Activated CD4-positive, alpha-beta T cell treated with anti-CD3 and anti-CD28 coated beads, Interleukin-2, amount 10 ng/mL, durations not matched to agents 7 days and 5 days (primary cell): ENCODE measurements around the gene PHYKPL. TPM values are rescaled to one million over a fixed set of nuclear protein-coding genes. Genes with fewer than 3 reads are reported as not detected.
"Not testable (repeated sequence)": the region's sequence is repeated elsewhere in the genome, so short reads cannot be mapped to it uniquely, and the experiment has no call there.

Experiments
- CTCF ChIA-PET: fragments of 350-600 bp; sonication (Branson Sonifier 250); formaldehyde crosslinking; loops from one replicate; lab custom pipeline; 2021; ENCODE audit warnings: antibody characterized with exemption; lab: Charles Lee
- POLR2A ChIA-PET: fragments of 350-600 bp; sonication (Branson Sonifier 250); formaldehyde crosslinking; loops from one replicate; lab custom pipeline; 2021; ENCODE audit warnings: antibody characterized with exemption; lab: Charles Lee
- DNase-seq: peaks from one replicate; pipeline ENCODE4 v3.0.0-alpha.2; 2020
- H3K27ac Mint-ChIP-seq: one replicate; pipeline ENCODE4 v1.8.0; 2021; ENCODE audit warnings: mild to moderate bottlenecking, moderate library complexity, mixed read lengths
- H3K27me3 Mint-ChIP-seq: one replicate; pipeline ENCODE4 v1.8.0; 2021; ENCODE audit warnings: mixed read lengths
- H3K36me3 Mint-ChIP-seq: one replicate; pipeline ENCODE4 v1.8.0; 2021; ENCODE audit warnings: low read depth, mixed read lengths
- H3K4me1 Mint-ChIP-seq: one replicate; pipeline ENCODE4 v1.8.0; 2021; ENCODE audit warnings: mixed read lengths
- H3K4me3 Mint-ChIP-seq: one replicate; pipeline ENCODE4 v1.8.0; 2021; ENCODE audit warnings: mild to moderate bottlenecking, moderate library complexity, mixed read lengths
- H3K9me3 Mint-ChIP-seq: one replicate; pipeline ENCODE4 v1.8.0; 2021; ENCODE audit warnings: mixed read lengths
- total RNA-seq, 2 experiments: library from RNA; stranded (reverse); gene quantifications; one replicate each; pipeline ENCODE4 v1.2.3, GENCODE V29; 2021

PHYKPL gene
- total RNA-seq, 2 experiments from 2014 or later, result 126 to 138 TPM

DNA sequence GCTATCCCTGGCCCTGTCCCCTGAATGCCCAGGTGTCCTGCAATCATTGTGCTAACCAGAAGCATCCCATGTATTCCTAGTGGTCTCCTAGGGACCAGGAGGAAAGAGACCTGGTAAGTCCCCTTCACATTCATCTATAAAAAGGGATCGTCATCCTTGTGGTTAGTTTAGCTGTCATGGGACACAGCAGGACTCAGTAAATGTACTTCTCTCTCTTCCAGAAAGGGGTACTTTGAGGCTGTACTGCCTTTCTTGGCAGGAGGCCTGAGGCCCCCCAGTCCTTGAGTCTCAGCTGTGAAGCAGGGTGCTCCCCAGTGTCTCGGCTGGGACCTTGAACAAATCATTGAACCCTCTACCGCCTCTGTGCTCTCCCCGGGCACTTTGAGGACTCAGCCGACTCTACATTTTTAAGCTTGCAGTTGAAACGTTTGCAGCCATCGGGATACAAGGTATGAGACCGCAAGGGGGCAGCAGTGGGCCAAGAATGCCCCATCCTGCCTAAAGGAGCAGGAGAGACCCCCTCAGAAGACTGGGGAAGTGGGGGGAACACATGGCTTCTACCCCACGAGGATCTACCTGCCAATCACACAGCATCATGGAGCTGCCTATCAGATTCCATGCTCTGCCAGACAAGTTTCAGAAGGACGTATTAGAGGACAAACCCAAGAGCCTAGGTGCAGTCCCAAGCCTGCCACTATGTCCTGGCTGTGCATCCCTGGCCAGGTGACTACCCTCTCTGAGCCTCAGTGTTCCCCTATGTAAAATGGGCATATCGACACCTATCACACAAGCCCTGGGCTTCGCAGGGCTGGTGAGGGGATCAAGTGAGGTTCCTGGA is 2.4 kb upstream of the PHYKPL start:
- Mint-ChIP-seq H3K9me3 (no peaks in the 10 kb centered on the region), H3K4me1 (peaks cover 81% of the 10 kb centered on the region), H3K27me3 (no peaks in the 10 kb centered on the region), H3K36me3 (peaks cover 20% of the 10 kb centered on the region), H3K27ac (peak overlapping the region; percentile 72), H3K4me3 (no peak overlapping the region)
- DNase-seq, result peak; percentile 81
- ChIA-PET CTCF (interaction anchor here (0.6 to 2.0 kb wide), 6 partner anchors 9 to 1370 kb away, joined by 3 to 9 read pairs (median 4); partner anchors contain the start of gene COL23A1), POLR2A (no interaction called here)

DNA sequence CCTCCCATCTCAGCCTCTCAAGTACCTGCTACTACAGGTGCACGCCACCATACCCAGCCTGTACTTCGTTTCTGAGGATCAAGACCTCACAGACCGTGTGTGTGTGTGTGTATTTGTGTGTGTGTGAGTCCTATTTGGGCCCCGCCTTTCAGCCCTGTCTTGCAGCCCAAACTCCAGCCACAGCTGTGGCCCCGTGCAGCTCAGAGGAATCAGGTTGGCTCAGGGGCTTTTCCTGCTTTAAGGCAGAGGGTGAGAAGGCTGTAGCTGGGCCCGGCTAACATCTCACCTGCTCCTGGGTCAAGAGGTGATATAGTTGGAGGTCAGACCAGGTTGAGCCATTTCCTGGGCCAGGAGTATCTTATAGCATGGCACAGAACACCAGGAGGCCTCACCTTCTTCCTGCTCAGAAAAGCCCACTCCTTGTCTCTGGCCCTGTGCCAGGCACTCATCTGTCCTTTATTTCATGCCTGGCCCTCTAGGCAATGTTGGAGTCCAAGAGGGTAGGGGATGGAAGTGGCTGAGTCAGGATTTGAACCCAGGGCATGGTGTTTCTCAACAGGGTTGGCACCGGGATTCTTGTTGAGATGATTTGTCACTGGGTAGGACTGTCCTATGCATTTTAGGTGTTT is 1.6 kb upstream of the PHYKPL start:
- DNase-seq, result no peak
- Mint-ChIP-seq H3K36me3 (peaks cover 26% of the 10 kb centered on the region), H3K4me1 (peaks cover 84% of the 10 kb centered on the region), H3K9me3 (no peaks in the 10 kb centered on the region), H3K27me3 (no peaks in the 10 kb centered on the region), H3K27ac (peak overlapping the region; percentile 90), H3K4me3 (no peak overlapping the region)
- ChIA-PET POLR2A (no interaction called here), CTCF (interaction anchor here (0.6 to 2.0 kb wide), 6 partner anchors 10 to 1371 kb away, joined by 3 to 9 read pairs (median 4); partner anchors contain the start of gene COL23A1)

DNA sequence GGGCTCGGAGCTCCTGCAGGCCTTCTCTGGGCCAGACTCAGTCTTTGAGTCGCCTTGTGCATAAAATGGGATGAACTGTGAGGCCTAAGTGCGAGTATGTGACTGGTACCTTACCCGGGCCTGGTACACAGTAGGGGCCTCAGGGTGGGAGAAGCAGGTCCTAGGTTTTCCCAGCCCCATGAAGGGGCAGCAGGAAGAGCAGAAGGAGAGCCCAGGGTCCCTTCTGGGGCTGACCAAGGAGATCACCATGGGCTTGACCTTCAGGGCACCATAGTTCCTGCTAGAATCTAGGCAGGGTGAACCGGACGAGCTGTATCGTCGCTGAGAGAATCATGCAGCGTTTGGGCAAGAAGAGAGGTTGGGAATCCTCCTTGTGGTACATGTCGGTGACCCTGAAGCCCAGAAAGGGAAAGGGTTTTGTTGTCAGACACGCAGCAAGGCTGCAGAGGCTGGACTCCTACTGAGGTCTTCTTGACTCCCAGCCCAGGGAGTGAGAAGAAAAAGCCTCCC is 373 bp upstream of the PHYKPL start:
- Mint-ChIP-seq H3K27ac (peak overlapping the region; percentile 90), H3K36me3 (peaks cover 33% of the 10 kb centered on the region), H3K27me3 (no peaks in the 10 kb centered on the region), H3K4me3 (peak overlapping the region; percentile 65), H3K4me1 (peaks cover 79% of the 10 kb centered on the region), H3K9me3 (no peaks in the 10 kb centered on the region)
- no peak for DNase-seq
- POLR2A ChIA-PET, result no interaction called here
- CTCF ChIA-PET, result no interaction called here

DNA sequence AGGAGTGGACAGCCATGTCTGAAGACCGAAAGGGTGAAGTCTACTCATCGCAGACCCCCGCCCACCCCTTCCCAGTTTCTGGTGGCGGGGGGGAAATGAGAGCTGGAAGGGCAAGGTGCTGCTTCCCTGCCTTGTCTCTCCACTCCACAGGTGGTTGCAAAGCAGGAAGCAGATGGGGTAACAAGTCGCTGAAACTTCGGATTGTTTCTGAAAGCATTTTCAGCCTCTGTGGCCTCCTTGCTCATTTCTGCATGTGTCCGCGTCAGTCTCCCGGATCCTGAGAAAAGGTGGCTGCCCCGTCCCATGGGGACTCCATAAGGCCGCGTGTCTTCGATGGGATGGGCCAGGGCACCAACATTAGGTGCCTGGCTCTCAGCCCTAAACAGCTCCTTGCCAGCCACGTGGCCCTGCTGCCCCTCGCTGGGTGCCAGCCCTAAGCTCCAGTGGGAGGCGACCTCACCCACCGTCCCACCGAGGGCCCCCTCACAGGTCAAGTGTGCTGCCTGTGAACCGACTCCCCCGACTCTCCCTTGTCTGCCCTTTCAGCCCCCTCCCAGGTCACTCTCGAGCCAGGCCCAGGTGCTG is 971 bp downstream of the PHYKPL start:
- CTCF ChIA-PET, result interaction anchor here (0.7 to 2.3 kb wide), 4 partner anchors 18 to 67 kb away, joined by 3 to 6 read pairs (median 3); no protein-coding TSS in a partner anchor
- Mint-ChIP-seq H3K9me3 (no peaks in the 10 kb centered on the region), H3K4me3 (peak overlapping the region; percentile 83), H3K4me1 (peaks cover 75% of the 10 kb centered on the region), H3K27me3 (no peaks in the 10 kb centered on the region), H3K27ac (peak overlapping the region; percentile 85), H3K36me3 (peaks cover 47% of the 10 kb centered on the region)
- DNase-seq, result no peak
- POLR2A ChIA-PET, result no interaction called here

DNA sequence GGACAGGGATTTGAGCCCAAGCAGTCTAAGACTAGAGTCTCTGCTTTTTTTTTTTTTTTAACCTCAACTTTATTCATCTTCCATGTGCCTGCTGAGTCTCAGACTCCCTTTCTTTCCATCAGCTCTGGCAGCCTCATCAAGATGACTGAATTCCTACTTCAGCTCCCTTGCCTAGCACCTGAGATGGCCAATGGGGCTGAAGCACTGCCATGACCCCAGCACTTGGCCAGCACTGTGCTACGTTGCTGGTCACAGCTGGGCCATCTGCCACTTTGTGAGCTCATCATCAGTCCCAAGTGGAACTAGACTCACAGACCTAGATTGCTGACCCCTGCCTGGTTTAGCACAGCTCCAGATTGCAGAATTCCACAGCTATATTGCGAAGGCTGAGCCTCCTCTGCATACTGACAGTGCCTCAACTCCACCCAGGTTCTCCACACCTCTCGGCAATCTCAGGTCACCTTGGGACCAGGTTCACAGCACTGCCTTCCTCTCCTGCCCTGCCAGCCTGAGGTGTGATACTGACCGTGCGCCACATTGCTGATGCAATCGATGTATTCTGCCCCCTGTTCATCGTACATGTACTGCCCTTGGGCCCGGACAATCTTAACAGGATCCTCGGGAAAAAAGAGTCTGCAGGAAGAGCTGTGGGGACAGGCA is 1.6 kb downstream of the PHYKPL start:
- ChIA-PET POLR2A (no interaction called here), CTCF (interaction anchor here (0.9 to 2.3 kb wide), 4 partner anchors 10 to 67 kb away, joined by 3 to 6 read pairs (median 4); no protein-coding TSS in a partner anchor)
- H3K4me1 Mint-ChIP-seq, result peaks cover 72% of the 10 kb centered on the region
- no peak for DNase-seq
- H3K36me3 Mint-ChIP-seq, result peaks cover 50% of the 10 kb centered on the region
- peak overlapping the region; percentile 85 for H3K27ac Mint-ChIP-seq
- H3K4me3 Mint-ChIP-seq, result peak overlapping the region; percentile 83
- H3K9me3 Mint-ChIP-seq, result no peaks in the 10 kb centered on the region
- no peaks in the 10 kb centered on the region for H3K27me3 Mint-ChIP-seq

DNA sequence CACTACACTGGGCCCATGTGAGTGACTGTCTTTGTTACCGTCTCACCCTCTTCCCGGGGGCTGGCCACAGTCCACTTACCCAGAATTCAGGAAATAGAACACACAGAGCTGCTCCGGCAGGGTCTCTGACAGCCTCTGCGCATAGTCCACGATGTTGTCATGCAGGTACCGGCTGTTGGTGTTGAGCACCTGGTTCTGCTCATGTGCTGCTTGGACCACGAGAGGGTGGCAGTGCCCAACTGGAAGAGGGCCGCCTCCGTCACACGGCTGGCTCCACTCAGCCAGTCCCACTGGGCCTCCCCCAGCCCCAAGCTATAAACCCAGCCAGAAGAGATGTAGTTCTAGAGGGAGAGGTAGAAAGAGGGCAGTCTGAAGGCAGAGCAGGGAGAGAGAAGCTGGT is 2.7 kb downstream of the PHYKPL start:
- H3K4me3 Mint-ChIP-seq, result peak overlapping the region; percentile 83
- peaks cover 65% of the 10 kb centered on the region for H3K4me1 Mint-ChIP-seq
- no peaks in the 10 kb centered on the region for H3K9me3 Mint-ChIP-seq
- DNase-seq, result no peak
- POLR2A ChIA-PET, result no interaction called here
- no peaks in the 10 kb centered on the region for H3K27me3 Mint-ChIP-seq
- CTCF ChIA-PET, result interaction anchor here (0.5 to 2.3 kb wide), 3 partner anchors 8 to 18 kb away, joined by 3 to 6 read pairs (median 6); no protein-coding TSS in a partner anchor
- H3K36me3 Mint-ChIP-seq, result peaks cover 58% of the 10 kb centered on the region
- peak overlapping the region; percentile 65 for H3K27ac Mint-ChIP-seq

DNA sequence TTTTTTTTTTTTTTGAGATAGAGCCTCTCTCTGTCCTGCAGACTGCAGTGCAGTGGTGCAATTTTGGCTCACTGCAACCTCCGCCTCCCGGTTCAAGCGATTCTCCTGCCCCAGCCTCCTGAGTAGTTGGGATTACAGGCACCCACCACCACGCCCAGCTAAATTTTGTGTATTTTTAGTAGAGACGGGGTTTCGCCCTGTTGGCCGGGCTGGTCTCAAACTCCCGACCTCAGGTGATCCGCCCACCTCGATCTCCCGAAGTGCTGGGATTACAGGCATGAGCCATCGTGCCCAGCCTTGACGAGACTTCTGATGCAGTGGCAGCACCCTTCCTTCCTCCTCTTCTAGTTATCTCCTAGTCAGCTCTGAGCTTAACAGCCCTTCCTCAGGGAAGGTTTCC is 3.5 kb downstream of the PHYKPL start:
- DNase-seq, H3K27me3 Mint-ChIP-seq, H3K9me3 Mint-ChIP-seq, POLR2A ChIA-PET, H3K4me3 Mint-ChIP-seq, H3K27ac Mint-ChIP-seq: not testable (repeated sequence)
- CTCF ChIA-PET, result interaction anchor here (0.5 to 2.0 kb wide), 3 partner anchors 8 to 25 kb away, joined by 3 to 6 read pairs (median 3); partner anchors contain the start of gene HNRNPAB
- Mint-ChIP-seq H3K4me1 (peaks cover 57% of the 10 kb centered on the region), H3K36me3 (peaks cover 59% of the 10 kb centered on the region)

DNA sequence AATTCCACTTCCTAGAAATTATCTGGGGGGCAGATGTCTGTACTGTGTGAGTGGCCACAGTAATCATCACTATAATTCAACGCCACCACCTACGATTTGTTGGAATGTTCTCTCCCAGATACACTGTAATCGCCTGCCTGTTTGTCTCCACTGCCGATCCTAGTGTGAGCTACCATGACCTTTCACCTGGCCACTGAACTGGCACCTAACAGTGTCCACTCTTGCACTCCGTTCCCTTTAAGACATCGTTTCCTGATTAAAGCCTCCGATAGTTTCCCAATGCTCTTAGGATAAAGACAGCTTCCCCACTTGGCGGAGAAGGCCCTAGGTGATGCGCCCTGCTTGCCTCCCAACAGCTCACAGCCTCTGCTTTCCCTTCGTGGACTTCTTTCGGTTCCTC is 4.0 kb downstream of the PHYKPL start:
- Mint-ChIP-seq H3K4me1 (peaks cover 54% of the 10 kb centered on the region), H3K27ac (no peak overlapping the region), H3K27me3 (no peaks in the 10 kb centered on the region), H3K9me3 (no peaks in the 10 kb centered on the region), H3K36me3 (peaks cover 62% of the 10 kb centered on the region), H3K4me3 (no peak overlapping the region)
- DNase-seq, result no peak
- ChIA-PET CTCF (interaction anchor here (1.3 kb wide), 1 partner anchor 24 kb away, joined by 3 read pairs; the partner anchor contains the start of gene HNRNPAB), POLR2A (no interaction called here)

DNA sequence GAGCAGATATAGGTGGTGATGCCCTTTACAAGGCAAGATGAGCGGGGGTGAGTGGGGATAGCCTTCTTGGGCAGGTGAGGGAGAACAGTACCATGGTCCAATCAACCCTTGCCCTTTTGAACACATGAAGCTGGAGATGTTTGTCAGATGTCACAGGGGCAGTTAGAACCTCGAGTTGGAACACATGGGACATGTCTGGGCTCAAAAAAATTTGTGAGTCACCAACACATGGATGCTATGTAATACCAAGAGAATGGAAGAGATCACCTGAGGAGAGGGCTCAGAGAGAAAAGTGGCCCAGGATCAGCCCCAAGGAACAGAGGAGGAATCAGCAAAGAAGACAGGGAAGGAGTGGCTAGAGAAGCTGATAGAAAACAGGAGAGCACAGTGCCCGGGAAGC is 4.7 kb downstream of the PHYKPL start:
- no peak for DNase-seq
- Mint-ChIP-seq H3K4me1 (peaks cover 52% of the 10 kb centered on the region), H3K27me3 (no peaks in the 10 kb centered on the region), H3K27ac (no peak overlapping the region), H3K36me3 (peaks cover 67% of the 10 kb centered on the region), H3K9me3 (no peaks in the 10 kb centered on the region), H3K4me3 (no peak overlapping the region)
- ChIA-PET POLR2A (no interaction called here), CTCF (interaction anchor here (1.3 to 1.6 kb wide), 2 partner anchors 10 to 23 kb away, joined by 3 to 6 read pairs; partner anchors contain the start of gene HNRNPAB)

DNA sequence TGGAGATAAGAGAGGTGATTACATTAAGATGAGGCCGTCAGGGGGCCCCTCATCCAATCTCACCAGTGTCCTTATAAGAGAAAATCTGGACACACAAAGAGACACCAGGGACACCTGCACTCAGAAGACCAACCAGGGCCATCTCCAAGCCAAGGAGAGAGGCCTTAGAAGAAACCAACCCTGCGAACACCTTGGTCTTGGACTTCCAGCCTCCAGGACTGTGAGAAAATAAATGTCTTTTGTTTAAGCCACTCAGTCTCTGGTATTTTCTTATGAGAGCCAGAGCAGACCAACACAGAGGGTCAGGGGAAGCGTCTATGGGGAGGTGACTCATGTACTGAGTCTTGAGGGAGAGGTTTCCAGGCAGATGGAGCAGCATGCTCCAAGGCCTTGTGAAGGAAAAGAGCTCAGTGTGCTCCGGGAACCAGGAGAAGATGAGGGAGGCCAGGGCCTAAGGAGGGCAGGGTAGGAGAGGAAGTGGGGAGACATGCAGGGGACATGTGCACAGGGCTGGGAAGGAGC is 5.4 kb downstream of the PHYKPL start:
- ChIA-PET CTCF (interaction anchor here (1.6 to 2.3 kb wide), 2 partner anchors 11 to 12 kb away, joined by 5 to 6 read pairs; no protein-coding TSS in a partner anchor), POLR2A (no interaction called here)
- Mint-ChIP-seq H3K36me3 (peaks cover 68% of the 10 kb centered on the region), H3K27me3 (no peaks in the 10 kb centered on the region), H3K9me3 (no peaks in the 10 kb centered on the region), H3K4me3 (no peak overlapping the region), H3K27ac (no peak overlapping the region), H3K4me1 (peaks cover 51% of the 10 kb centered on the region)
- no peak for DNase-seq

DNA sequence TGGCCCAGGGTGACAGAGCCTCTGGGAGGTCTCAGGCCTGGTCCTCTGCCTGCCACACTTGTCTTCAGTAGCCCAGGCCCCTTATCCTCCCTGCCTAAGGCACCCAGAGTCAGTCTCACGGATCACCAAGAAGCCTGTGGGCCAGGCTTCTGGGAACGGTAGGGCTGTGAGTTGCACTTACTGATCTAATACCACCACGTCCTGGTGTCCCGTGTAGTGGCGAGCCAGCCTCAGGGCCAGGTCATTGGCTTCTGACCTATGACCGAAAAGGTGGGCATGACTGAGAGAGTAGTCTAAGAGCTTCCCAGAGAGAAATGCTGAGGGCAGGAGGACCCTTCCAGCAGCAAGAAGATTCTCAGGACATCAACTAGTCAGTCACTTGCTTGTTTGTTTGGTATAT is 7.4 kb downstream of the PHYKPL start:
- CTCF ChIA-PET, result interaction anchor here (1.3 to 2.3 kb wide), 2 partner anchors 10 kb away, joined by 4 to 5 read pairs; no protein-coding TSS in a partner anchor
- no peak overlapping the region for H3K27ac Mint-ChIP-seq
- H3K9me3 Mint-ChIP-seq, result no peaks in the 10 kb centered on the region
- DNase-seq, result no peak
- H3K27me3 Mint-ChIP-seq, result no peaks in the 10 kb centered on the region
- POLR2A ChIA-PET, result no interaction called here
- peaks cover 44% of the 10 kb centered on the region for H3K4me1 Mint-ChIP-seq
- H3K4me3 Mint-ChIP-seq, result no peak overlapping the region
- H3K36me3 Mint-ChIP-seq, result peaks cover 64% of the 10 kb centered on the region
